ENCODE data around the gene PLCD3. TPM values are rescaled to one million over a fixed set of nuclear protein-coding genes. Genes with fewer than 3 reads are reported as not detected.

The PLCD3 gene
- total and polyA plus RNA-seq, 2 of the 13 experiments (the other 11 are each of a cell fraction or from before 2014, with no cell fraction given): 11.3 to 39.1 TPM

GRCh38 chr17:45172541-45173286, 40.4 kb upstream of the PLCD3 start (continued):
- no peak for TF ChIP-seq ZNF235 (CRISPR knock-in tag; IDR thresholded peaks at IDR 0.05; ENCODE audit: borderline replicate concordance)
- peak; percentile 89 for TF ChIP-seq PCBP1 (IDR thresholded peaks at IDR 0.05; ENCODE audit: borderline replicate concordance, low read depth, low read length)
- peak; percentile 80; the same call in 1 of the 2 replicates for TF ChIP-seq MEIS2 (CRISPR knock-in tag; IDR thresholded peaks at IDR 0.05)
- TF ChIP-seq ZNF205 (CRISPR knock-in tag; IDR thresholded peaks at IDR 0.05): peak; percentile 72; the same call in 1 of the 2 replicates
- TF ChIP-seq ZNF160 (CRISPR knock-in tag; IDR thresholded peaks at IDR 0.05): 0 out of 2 replicates have a peak, but pooled peaks have one; percentile 4
- TF ChIP-seq, protein P1, sequence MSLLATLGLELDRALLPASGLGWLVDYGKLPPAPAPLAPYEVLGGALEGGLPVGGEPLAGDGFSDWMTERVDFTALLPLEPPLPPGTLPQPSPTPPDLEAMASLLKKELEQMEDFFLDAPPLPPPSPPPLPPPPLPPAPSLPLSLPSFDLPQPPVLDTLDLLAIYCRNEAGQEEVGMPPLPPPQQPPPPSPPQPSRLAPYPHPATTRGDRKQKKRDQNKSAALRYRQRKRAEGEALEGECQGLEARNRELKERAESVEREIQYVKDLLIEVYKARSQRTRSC (CRISPR knock-in tag; IDR thresholded peaks at IDR 0.05; ENCODE audit: low read depth): 0 out of 2 replicates have a peak, but pooled peaks have one; percentile 59
- peak; percentile 98 for TF ChIP-seq TEAD3 (CRISPR knock-in tag; optimal IDR thresholded peaks at IDR 0.05; ENCODE audit: borderline replicate concordance)
- TF ChIP-seq SETDB1 (CRISPR knock-in tag; IDR thresholded peaks at IDR 0.05; ENCODE audit: borderline replicate concordance): no peak
- TF ChIP-seq SP4 (CRISPR knock-in tag; IDR thresholded peaks at IDR 0.05): 0 out of 2 replicates have a peak, but pooled peaks have one; percentile 57
- TF ChIP-seq, protein P2, sequence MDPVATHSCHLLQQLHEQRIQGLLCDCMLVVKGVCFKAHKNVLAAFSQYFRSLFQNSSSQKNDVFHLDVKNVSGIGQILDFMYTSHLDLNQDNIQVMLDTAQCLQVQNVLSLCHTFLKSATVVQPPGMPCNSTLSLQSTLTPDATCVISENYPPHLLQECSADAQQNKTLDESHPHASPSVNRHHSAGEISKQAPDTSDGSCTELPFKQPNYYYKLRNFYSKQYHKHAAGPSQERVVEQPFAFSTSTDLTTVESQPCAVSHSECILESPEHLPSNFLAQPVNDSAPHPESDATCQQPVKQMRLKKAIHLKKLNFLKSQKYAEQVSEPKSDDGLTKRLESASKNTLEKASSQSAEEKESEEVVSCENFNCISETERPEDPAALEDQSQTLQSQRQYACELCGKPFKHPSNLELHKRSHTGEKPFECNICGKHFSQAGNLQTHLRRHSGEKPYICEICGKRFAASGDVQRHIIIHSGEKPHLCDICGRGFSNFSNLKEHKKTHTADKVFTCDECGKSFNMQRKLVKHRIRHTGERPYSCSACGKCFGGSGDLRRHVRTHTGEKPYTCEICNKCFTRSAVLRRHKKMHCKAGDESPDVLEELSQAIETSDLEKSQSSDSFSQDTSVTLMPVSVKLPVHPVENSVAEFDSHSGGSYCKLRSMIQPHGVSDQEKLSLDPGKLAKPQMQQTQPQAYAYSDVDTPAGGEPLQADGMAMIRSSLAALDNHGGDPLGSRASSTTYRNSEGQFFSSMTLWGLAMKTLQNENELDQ (CRISPR knock-in tag; IDR thresholded peaks at IDR 0.05; ENCODE audit: borderline replicate concordance): no peak
- peak; percentile 52; the same call in 1 of the 2 replicates for TF ChIP-seq ZNF503 (CRISPR knock-in tag; IDR thresholded peaks at IDR 0.05)
- TF ChIP-seq FOXA1 (IDR thresholded peaks at IDR 0.05): no peak
- no peak for TF ChIP-seq FOXA1 (CRISPR knock-in tag; IDR thresholded peaks at IDR 0.05)
- TF ChIP-seq SP5 (CRISPR knock-in tag; IDR thresholded peaks at IDR 0.05; ENCODE audit: borderline replicate concordance, low read depth): peak; percentile 26; the same call in 1 of the 2 replicates
- TF ChIP-seq BATF2 (CRISPR knock-in tag; IDR thresholded peaks at IDR 0.05): no peak
- TF ChIP-seq ERF (CRISPR knock-in tag; IDR thresholded peaks at IDR 0.05): peak; percentile 94
- 0 out of 2 replicates have a peak, but pooled peaks have one; percentile 35 for TF ChIP-seq RERE (CRISPR knock-in tag; IDR thresholded peaks at IDR 0.05; ENCODE audit: low read depth)
- TF ChIP-seq JUN (CRISPR knock-in tag; IDR thresholded peaks at IDR 0.05): peak; percentile 70; the same call in 1 of the 2 replicates
